Activated CD4-positive, alpha-beta T cell treated with anti-CD3 and anti-CD28 coated beads for 24 hours (primary cell): ENCODE measurements around the gene ITGAV.
"Not testable (repeated sequence)": the region's sequence is repeated elsewhere in the genome, so short reads cannot be mapped to it uniquely, and the experiment has no call there.

Experiments used
- DNase-seq, 2 donors: peaks; one replicate each; pipeline ENCODE4 v3.0.0-alpha.2; 2020; ENCODE audit warnings: low read depth in 2 of 2

The ITGAV gene

GRCh38 chr2:186589612-186590349, at the start of gene ITGAV:
TSS of gene ITGAV (plus strand) at chr2:186590056. CDS start at chr2:186590339, 283 bp downstream.
- DNase-seq, result peak; percentile 78 to 79

- no peak for DNase-seq
These were observed 48.9 kb upstream of the ITGAV start for GRCh38 chr2:186540941-186541340.

GRCh38 chr2:186542002-186542401, 47.9 kb upstream of the ITGAV start:
- no peak for DNase-seq

DNA sequence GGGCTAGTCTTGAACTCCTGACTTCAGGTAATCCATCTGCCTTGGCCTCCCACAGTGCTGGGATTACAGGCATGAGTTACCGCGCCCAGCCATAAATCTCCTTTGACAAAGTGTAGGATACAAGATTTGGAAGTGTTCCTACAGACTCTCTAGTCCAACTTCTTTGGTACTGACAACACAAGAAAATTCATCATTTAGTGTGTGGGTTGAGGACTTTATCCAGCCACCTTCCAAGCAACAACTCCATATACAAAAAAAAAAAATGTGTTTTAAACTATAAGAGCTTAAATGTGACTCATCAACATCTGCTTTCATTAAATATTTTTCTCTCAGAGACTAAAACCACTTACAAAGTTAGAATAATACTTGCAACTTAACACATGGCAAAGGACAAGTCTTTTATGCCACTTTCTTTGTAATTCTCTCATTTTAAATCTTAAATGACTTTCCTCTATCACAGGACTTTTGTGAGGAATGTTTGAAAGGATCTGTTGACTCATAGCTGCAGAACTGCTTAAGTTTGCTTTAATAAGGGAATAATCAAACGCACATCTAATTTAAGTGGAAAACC, 46.2 kb upstream of the ITGAV start:
- no peak for DNase-seq

- DNase-seq, result no peak
These were observed 45.6 kb upstream of the ITGAV start for GRCh38 chr2:186544255-186544675.

- DNase-seq, result no peak
These were observed 43.0 kb upstream of the ITGAV start for GRCh38 chr2:186546846-186547245.

GRCh38 chr2:186551323-186552050, 38.4 kb upstream of the ITGAV start:
- no peak for DNase-seq

GRCh38 chr2:186554429-186554828, 35.4 kb upstream of the ITGAV start:
- no peak for DNase-seq

DNA sequence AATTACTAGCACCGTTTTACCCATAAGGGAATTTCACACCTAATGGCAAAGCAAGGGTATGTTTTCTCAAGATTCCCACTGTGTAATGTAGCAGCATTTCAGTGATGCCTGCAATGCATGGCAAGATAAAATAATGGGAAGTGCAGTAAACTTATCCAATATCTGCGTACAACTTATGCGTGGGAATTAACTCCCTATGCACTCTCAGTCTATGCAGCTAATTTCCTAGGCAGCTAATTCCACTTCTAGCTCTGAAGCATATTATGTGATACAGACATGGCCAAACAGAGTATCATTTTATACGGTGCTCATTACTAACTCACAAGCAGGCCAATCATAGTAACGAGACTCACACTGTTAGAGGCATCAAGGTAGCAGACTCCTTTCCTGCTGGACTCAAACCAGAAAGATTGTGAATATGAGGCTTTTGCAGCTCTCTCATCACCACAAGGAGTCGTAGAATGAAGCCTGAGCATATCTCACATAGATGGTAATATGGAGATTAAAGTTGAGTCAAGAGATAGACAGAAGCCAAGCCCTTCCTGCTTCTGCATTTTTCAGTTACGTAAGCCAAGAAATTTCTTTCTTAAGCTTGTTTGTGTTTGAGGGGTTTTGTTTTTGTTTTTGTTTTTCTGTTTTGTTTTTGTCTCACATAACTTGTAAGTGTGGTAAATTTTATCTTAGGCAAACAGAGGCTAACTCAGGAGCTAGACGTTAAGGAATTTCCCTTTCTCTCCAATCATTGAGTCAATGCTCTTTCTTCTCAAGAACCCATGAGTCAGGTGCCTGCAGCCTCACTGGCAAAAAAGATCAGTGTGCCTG, 34.8 kb upstream of the ITGAV start:
- no peak for DNase-seq

DNA sequence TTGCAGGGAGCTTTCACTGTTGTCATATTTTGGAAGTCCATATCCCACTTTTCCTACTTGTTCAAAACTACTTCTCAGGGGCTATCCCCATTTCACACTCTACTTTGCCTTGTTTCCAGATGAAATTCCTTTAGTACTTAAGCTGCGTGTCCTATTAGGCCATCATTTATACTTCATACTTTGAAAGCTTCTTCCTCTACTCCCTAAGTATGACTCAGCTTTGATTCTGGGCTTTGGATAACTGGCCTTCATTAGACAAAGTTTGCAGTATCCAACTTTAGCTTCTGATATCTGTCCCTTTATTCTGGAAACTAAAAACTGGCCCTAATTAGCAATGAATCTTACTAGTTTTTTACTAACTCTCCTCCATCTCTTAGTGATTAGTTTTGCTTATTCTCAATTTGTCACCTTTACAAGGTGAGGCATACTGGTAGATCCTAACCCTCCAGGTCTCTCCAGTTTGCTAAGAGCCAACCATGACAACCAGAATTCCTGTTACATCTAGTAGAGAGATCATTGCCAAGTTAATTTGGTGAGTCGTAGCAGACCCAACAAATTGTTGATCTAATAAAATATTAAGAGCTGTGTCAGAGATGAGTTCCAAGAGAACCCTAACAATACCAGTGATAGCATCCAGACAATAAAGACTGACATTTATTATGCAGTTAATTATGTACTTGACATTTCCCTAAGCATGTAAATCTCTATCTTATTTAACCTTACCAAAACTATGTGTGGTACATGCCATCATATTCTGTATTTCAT, 31.2 kb upstream of the ITGAV start:
- DNase-seq, result no peak

- DNase-seq, result no peak
These were observed 30.5 kb upstream of the ITGAV start for GRCh38 chr2:186559370-186559769.

DNA sequence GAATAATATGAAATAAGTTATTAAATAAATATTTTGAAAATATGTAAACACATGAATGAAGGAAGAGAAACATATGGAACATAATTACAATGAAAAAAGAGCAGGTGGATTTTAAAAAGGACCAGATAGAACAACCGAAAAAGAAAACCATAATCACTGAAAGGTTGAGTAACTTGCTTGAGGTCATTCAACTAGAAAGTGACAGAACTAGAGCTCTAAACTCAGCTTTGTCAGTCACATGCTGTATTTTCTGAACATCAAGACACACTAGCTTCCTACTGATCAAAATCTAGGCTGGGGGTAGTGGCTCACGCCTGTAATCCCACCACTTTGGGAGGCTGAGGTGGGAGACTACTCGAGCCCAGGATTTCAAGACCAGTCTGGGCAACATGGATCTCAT, 30.0 kb upstream of the ITGAV start:
- no peak for DNase-seq

- DNase-seq, result no peak
These were observed 29.6 kb upstream of the ITGAV start for GRCh38 chr2:186560254-186560653.

DNA sequence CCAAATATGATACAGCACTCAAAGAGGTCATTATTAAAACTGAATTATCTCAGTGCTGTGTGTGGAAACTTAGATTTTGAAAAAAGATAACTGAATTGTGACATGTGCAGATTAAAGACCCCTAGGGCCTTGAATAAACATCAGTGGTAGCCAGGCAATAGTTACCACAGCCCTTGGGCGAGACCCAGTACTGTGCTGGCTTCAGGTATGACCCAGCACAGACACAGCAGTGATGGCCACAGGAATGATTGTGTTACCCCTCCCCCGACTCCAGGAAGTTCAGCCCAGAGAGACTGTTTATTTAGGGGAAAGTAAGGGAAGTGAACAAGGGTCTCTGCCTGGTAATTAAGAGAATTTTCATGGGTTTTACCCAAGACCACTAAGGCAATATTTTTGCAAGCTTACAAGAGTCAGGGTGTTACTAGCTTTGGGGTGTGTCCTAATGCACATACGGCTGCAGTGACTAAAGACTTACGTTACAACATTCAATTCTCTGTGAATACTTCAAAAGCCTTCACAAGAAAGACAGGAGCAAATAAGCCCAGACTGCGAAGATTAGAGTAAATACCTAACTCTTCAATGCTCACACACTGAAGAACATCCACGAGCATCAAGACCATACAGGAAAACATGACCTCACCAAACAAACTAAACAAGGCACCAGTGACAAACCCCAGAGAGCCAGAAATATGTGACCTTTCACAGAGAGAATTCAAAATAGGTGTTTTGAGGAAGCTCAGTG, 28.2 kb upstream of the ITGAV start:
- DNase-seq, result no peak

DNA sequence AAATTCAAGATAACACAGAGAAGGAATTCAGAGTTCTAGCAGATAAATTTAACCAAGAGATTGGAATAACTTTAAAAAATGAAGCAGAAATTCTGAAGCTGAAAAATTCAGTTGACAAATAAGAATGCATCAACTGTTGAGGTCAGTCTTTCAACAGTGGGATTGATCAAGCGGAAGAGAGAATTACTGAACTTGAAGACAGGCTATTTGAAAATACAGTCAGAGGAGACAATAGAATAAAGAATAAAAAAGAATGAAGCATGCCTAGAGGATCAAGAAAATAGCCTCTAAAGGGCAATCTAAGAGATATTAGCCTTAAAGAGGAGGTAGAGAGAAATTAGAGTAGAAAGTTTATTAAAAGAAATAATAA, 27.7 kb upstream of the ITGAV start:
- no peak for DNase-seq

GRCh38 chr2:186568600-186568999, 21.3 kb upstream of the ITGAV start:
- not testable (repeated sequence) for DNase-seq

DNA sequence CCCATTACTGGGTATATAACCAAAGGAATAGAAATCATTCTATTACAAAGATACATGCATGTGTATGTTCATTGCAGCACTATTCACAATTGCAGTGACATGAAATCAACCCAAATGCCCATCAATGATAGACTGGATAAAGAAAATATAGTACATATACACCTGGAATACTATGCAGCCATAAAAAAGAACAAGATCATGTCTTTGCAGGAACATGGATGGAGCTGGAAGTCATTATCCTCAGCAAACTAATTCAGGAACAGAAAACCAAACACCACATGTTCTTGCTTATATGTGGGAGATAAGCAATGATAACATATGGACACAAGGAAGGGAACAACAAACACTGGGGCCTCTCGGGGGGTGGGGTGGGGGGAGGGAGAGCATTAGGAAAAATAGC, 20.7 kb upstream of the ITGAV start:
- not testable (repeated sequence) for DNase-seq

DNA sequence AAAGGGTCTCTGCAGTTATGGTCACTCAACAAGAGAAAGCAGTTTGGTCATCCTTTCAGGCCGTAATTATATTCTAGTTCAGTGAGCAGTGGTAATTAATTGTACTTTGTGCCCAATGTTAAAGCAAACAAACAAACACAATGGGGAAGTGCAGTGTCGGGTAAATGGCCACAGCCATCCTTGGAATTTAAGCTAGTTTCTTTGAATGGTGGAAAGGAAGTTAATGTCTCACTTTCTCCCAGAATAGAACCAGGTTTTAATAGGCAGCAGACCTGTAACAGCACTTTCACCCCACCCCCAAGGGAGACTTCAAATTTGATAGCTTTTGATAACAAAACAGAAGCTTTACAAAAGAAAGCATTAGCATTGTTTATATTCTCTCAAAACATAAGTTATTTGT, 20.0 kb upstream of the ITGAV start:
- DNase-seq, result no peak

DNA sequence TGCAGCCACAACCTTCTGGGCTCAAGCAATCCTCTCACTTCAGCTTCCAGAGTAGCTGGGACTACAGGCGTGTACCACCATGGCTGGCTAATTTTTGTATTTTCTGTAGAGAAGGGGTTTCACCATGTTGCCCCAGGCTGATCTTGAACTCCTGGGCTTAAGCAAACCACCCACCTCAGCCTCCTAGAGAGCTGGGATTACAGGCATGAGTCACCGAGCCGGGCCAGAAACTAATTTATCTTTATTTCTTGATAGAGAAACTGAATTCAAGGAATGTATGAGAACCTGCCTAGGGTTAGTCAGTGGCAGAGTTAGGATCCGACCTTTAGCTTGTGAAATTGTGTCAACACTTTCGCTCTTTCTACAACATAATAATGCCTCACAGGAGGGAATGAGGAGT, 19.3 kb upstream of the ITGAV start:
- DNase-seq, result no peak

- DNase-seq, result no peak
These were observed 17.2 kb upstream of the ITGAV start for GRCh38 chr2:186572705-186573104.

DNA sequence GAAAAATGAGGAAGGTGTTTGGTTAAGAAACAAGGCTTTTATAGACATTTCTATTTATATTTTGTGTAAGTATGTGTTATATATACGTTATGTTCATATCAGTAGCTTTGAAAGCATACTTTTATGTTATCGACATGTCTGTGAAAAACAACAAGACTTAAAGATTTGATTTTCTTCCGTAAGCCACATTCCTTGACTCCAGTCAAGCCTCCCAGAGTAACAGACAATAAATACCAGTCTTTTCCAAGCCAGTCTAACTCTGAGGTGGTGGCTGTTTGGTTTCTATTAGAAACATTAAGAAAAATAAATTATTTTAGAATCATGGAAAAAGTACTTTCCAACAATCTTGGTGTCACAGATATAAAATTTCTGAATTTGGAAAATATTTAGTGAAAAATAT, 16.3 kb upstream of the ITGAV start:
- no peak for DNase-seq
